ENCODE data around the gene VRK2.
A peak's percentile ranks its signal among the peaks of the same experiment; 100 is the strongest.
"Not testable (repeated sequence)": the region's sequence is repeated elsewhere in the genome, so short reads cannot be mapped to it uniquely, and the experiment has no call there.

Gene VRK2

DNA sequence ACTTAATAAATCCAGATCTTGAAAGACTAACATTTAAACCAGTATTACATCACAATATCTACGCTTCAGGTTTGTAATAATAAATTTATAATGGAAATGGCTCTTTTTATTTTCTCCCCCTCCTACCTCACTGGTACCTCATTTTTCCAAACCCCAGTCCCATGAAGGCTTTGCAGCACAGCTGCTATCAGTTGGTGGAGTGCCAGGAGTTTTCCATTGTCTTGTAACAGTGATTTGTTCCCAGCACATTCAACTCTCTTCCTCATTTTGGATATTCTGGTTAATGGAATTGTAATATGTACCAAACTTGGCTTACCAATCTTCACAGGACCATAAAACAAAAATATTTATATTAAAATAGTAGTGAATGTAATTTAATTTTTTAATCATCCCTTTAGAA, 91.2 kb downstream of the VRK2 start:
- H3K4me1 ChIP-seq (ENCODE audit: control extremely low read depth in 1 of 4, control insufficient read depth in 4 of 4, insufficient read depth in 4 of 4, low read length in 3 of 4), result no peaks in the 10 kb centered on the region
- DNase-seq, result no peak
- peaks cover 0 to 13% (median 7%) of the 10 kb centered on the region in 4 experiments for H3K36me3 ChIP-seq (ENCODE audit: control insufficient read depth in 4 of 4, insufficient read depth in 4 of 4, low read length in 3 of 4)
- H3K27me3 ChIP-seq (replicated peaks in 2 of 5; ENCODE audit: control insufficient read depth in 4 of 5, insufficient read depth in 5 of 5, low read length in 4 of 5), result no peaks in the 10 kb centered on the region
- ChIA-PET CTCF (no interaction called here), POLR2A (no interaction called here)
- H3K27ac ChIP-seq (ENCODE audit: insufficient read depth in 1 of 2, low read depth in 1 of 2, low read length in 2 of 2, poor library complexity in 1 of 2, severe bottlenecking in 2 of 2), result no peak overlapping the region
- H3K4me3 ChIP-seq (ENCODE audit: control insufficient read depth in 1 of 7, extremely low read depth in 1 of 7, insufficient read depth in 4 of 7, low read depth in 2 of 7, low read length in 6 of 7), result no peak overlapping the region
- no CpG with 5 or more reads among the region's 1 CpG for WGBS (ENCODE audit: insufficient coverage)
- no peaks in the 10 kb centered on the region for H3K9me3 ChIP-seq (ENCODE audit: control extremely low read depth in 1 of 5, control insufficient read depth in 4 of 5, insufficient read depth in 2 of 5, low read depth in 1 of 5, low read length in 4 of 5)

DNA sequence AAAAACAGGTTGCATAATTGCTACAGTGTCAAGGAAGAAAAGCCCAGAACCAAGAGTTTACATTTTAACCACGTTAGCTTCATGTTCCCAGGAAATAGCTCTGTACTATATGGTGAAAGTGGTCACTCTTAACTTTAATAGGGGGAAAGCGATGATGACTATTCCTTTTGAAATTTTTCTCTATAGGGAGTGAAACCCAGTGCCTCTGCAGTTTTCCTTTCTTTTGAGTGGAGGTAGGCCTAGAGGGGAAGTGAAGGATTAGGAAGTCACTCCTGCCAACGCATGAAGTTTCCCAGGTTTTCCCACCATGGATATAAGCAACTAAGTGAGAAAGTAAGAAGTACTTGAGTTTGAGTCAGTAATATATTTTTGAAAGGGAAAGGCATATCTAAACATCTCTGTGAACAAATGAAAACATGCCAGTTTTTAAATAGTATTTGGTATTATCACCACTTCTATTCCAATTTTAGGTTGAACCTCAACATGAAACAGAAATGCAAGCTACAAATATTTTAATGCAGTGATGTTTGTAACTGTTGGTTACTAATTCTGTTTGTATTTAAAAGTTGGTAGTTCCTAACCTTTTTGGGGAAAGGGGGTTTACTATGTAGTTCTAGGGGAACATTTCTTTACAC, 91.9 kb downstream of the VRK2 start:
- no peak overlapping the region for H3K27ac ChIP-seq (ENCODE audit: insufficient read depth in 1 of 2, low read depth in 1 of 2, low read length in 2 of 2, poor library complexity in 1 of 2, severe bottlenecking in 2 of 2)
- DNase-seq, result no peak
- 100% methylated on average over 2 of the region's 3 CpGs for WGBS (ENCODE audit: insufficient coverage)
- peaks cover 2 to 14% (median 9%) of the 10 kb centered on the region in 4 experiments for H3K36me3 ChIP-seq (ENCODE audit: control insufficient read depth in 4 of 4, insufficient read depth in 4 of 4, low read length in 3 of 4)
- H3K27me3 ChIP-seq (replicated peaks in 2 of 5; ENCODE audit: control insufficient read depth in 4 of 5, insufficient read depth in 5 of 5, low read length in 4 of 5), result no peaks in the 10 kb centered on the region
- H3K4me3 ChIP-seq (ENCODE audit: control insufficient read depth in 1 of 7, extremely low read depth in 1 of 7, insufficient read depth in 4 of 7, low read depth in 2 of 7, low read length in 6 of 7), result no peak overlapping the region
- H3K4me1 ChIP-seq (ENCODE audit: control extremely low read depth in 1 of 4, control insufficient read depth in 4 of 4, insufficient read depth in 4 of 4, low read length in 3 of 4), result no peaks in the 10 kb centered on the region
- no peaks in the 10 kb centered on the region for H3K9me3 ChIP-seq (ENCODE audit: control extremely low read depth in 1 of 5, control insufficient read depth in 4 of 5, insufficient read depth in 2 of 5, low read depth in 1 of 5, low read length in 4 of 5)
- CTCF ChIA-PET, result no interaction called here
- POLR2A ChIA-PET, result no interaction called here

DNA sequence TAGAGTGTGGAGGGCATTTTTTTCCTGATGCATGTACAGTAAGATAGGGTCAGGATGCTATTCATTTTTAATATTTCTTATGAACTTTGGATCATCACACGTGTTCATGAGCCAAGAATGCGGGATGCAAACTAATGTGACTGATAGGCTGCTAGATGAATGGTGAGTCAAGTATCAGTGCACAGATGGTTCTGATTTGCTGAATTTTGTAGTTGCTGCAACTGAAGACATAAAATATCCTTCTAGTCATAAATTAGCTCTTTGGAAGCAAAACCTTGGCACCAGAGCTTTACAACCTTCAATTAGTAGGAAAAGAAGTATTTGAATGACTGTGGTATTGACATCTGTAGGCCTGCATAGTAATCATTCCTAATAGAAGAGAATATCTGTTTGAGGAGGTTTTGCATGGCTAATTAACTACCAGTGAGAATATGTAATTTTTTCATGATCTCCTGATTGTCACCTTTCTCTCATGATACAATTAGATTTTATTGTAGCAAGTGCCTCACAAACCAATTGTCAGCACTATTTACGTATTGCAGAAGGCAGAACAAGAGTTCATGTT, 94.0 kb downstream of the VRK2 start:
- WGBS (ENCODE audit: insufficient coverage), result no CpG with 5 or more reads among the region's 3 CpGs
- no peaks in the 10 kb centered on the region for H3K9me3 ChIP-seq (ENCODE audit: control extremely low read depth in 1 of 5, control insufficient read depth in 4 of 5, insufficient read depth in 2 of 5, low read depth in 1 of 5, low read length in 4 of 5)
- H3K36me3 ChIP-seq (ENCODE audit: control insufficient read depth in 4 of 4, insufficient read depth in 4 of 4, low read length in 3 of 4), result peaks cover 3 to 13% (median 8%) of the 10 kb centered on the region in 4 experiments
- no peak for DNase-seq
- H3K27me3 ChIP-seq (replicated peaks in 2 of 5; ENCODE audit: control insufficient read depth in 4 of 5, insufficient read depth in 5 of 5, low read length in 4 of 5), result no peaks in the 10 kb centered on the region
- ChIA-PET POLR2A (no interaction called here), CTCF (no interaction called here)
- no peaks in the 10 kb centered on the region for H3K4me1 ChIP-seq (ENCODE audit: control extremely low read depth in 1 of 4, control insufficient read depth in 4 of 4, insufficient read depth in 4 of 4, low read length in 3 of 4)
- no peak overlapping the region for H3K27ac ChIP-seq (ENCODE audit: insufficient read depth in 1 of 2, low read depth in 1 of 2, low read length in 2 of 2, poor library complexity in 1 of 2, severe bottlenecking in 2 of 2)
- no peak overlapping the region for H3K4me3 ChIP-seq (ENCODE audit: control insufficient read depth in 1 of 7, extremely low read depth in 1 of 7, insufficient read depth in 4 of 7, low read depth in 2 of 7, low read length in 6 of 7)

DNA sequence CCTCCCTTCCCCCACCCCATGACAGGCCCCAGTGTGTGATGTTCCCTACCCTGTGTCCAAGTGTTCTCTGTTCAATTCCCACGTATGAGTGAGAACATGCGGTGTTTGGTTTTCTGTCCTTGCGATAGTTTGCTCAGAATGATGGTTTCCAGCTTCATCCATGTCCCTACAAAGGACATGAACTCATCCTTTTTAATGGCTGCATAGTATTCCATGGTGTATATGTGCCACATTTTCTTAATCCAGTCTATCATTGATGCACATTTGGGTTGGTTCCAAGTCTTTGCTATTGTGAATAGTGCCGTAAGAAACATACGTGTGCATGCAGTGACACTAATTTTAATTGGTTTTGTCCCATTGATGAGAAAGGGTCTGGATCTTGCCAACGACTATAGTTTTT, 99.2 kb downstream of the VRK2 start:
- peaks cover 3 to 16% (median 13%) of the 10 kb centered on the region in 4 experiments for H3K36me3 ChIP-seq (ENCODE audit: control insufficient read depth in 4 of 4, insufficient read depth in 4 of 4, low read length in 3 of 4)
- WGBS (ENCODE audit: insufficient coverage), result no CpG with 5 or more reads among the region's 6 CpGs
- H3K4me3 ChIP-seq (ENCODE audit: control insufficient read depth in 1 of 7, extremely low read depth in 1 of 7, insufficient read depth in 4 of 7, low read depth in 2 of 7, low read length in 6 of 7); H3K9me3 ChIP-seq (ENCODE audit: control extremely low read depth in 1 of 5, control insufficient read depth in 4 of 5, insufficient read depth in 2 of 5, low read depth in 1 of 5, low read length in 4 of 5); DNase-seq; H3K27ac ChIP-seq (ENCODE audit: insufficient read depth in 1 of 2, low read depth in 1 of 2, low read length in 2 of 2, poor library complexity in 1 of 2, severe bottlenecking in 2 of 2); H3K27me3 ChIP-seq (replicated peaks in 2 of 5; ENCODE audit: control insufficient read depth in 4 of 5, insufficient read depth in 5 of 5, low read length in 4 of 5); H3K4me1 ChIP-seq (ENCODE audit: control extremely low read depth in 1 of 4, control insufficient read depth in 4 of 4, insufficient read depth in 4 of 4, low read length in 3 of 4); POLR2A ChIA-PET: not testable (repeated sequence)
- CTCF ChIA-PET, result interaction anchor here (1.4 kb wide), 1 partner anchor 19 kb away, joined by 3 read pairs; no protein-coding TSS in a partner anchor

DNA sequence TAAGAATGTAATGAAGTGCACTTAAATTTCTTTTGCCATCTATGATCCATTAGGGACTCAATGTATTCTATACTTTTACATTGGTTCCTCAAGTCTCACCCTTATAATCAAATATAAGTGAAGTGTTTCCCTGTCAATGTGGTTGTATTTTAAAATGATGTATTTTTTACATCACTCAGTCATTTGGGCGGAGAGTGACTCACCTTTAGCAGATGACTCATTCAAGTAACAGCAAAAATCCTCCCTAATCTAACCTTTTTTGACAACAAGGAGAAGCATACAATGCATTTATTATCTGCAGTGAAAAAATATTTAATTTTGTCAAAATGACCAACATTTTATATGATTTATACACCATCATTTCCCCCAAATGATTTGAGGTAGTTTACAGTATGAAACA, 100.1 kb downstream of the VRK2 start:
- Histone ChIP-seq H3K36me3 (ENCODE audit: control insufficient read depth in 4 of 4, insufficient read depth in 4 of 4, low read length in 3 of 4) (peaks cover 3 to 16% (median 13%) of the 10 kb centered on the region in 4 experiments), H3K4me1 (ENCODE audit: control extremely low read depth in 1 of 4, control insufficient read depth in 4 of 4, insufficient read depth in 4 of 4, low read length in 3 of 4) (no peaks in the 10 kb centered on the region), H3K27me3 (replicated peaks in 2 of 5; ENCODE audit: control insufficient read depth in 4 of 5, insufficient read depth in 5 of 5, low read length in 4 of 5) (no peaks in the 10 kb centered on the region), H3K4me3 (ENCODE audit: control insufficient read depth in 1 of 7, extremely low read depth in 1 of 7, insufficient read depth in 4 of 7, low read depth in 2 of 7, low read length in 6 of 7) (no peak overlapping the region), H3K9me3 (ENCODE audit: control extremely low read depth in 1 of 5, control insufficient read depth in 4 of 5, insufficient read depth in 2 of 5, low read depth in 1 of 5, low read length in 4 of 5) (no peaks in the 10 kb centered on the region), H3K27ac (ENCODE audit: insufficient read depth in 1 of 2, low read depth in 1 of 2, low read length in 2 of 2, poor library complexity in 1 of 2, severe bottlenecking in 2 of 2) (no peak overlapping the region)
- peak in 1 of 3 donors; percentile 13 for DNase-seq
- ChIA-PET CTCF (no interaction called here), POLR2A (no interaction called here)
- WGBS (ENCODE audit: insufficient coverage), result no CpG with 5 or more reads among the region's 1 CpG

DNA sequence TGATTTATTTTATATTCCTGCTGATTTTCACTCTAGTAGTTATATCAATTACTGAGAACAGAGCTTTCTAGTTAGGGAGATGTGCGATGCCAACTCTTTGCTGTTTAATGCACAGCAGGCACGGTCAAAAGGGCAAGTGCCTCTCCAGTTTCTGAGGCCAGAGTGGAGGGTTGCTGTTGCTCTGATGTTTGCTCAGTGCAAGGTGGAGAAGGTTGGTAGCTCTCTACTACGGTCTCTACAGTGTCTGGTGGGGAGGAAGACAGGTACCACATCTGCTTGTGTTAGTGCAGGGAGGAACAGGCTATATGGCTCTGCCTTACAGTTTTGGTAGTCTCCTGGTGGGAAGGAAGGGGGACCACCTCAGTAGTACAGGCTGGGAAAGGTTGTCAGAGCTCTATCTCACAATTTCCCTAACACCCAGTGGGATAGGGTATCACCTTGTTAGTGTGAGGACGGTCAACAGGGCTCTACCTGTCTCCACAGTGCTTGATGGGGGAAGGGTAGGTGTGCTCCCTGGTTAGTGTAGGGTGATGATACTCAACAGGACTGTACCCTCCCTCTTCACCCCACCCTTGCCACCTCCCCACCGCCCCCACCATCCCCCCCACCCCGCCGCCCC, 108.7 kb downstream of the VRK2 start:
- POLR2A ChIA-PET, result no interaction called here
- 100% methylated on average over 3 of the region's 7 CpGs for WGBS (ENCODE audit: insufficient coverage)

DNA sequence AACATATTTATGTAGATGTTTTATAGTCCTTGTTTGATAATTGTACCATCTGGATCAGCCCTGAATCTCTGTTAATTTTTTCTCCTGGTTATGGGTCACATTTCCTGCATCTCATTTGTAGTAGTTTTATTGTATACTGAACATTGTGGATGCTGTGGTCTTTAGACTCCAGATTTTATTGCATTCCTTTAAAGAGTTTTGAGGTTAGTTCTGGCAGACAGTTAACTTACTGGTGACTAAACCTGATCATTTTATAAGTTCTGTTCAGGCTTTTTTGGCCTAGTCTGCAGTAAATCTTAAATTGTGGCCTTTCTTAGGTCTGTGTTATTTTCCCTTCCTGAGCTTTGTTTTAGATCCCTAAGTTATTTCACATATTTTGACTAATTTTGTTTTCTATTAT, 110.2 kb downstream of the VRK2 start:
- H3K4me3 ChIP-seq (ENCODE audit: control insufficient read depth in 1 of 7, extremely low read depth in 1 of 7, insufficient read depth in 4 of 7, low read depth in 2 of 7, low read length in 6 of 7), result no peak overlapping the region
- H3K9me3 ChIP-seq (ENCODE audit: control extremely low read depth in 1 of 5, control insufficient read depth in 4 of 5, insufficient read depth in 2 of 5, low read depth in 1 of 5, low read length in 4 of 5), result peaks cover 0 to 2% (median 0%) of the 10 kb centered on the region in 5 experiments
- peaks cover 19 to 54% (median 36%) of the 10 kb centered on the region in 4 experiments for H3K36me3 ChIP-seq (ENCODE audit: control insufficient read depth in 4 of 4, insufficient read depth in 4 of 4, low read length in 3 of 4)
- no peak overlapping the region for H3K27ac ChIP-seq (ENCODE audit: insufficient read depth in 1 of 2, low read depth in 1 of 2, low read length in 2 of 2, poor library complexity in 1 of 2, severe bottlenecking in 2 of 2)
- ChIA-PET POLR2A (interaction anchor here (0.5 kb wide), 1 partner anchor 823 kb away, joined by 3 read pairs; no protein-coding TSS in a partner anchor), CTCF (no interaction called here)
- H3K27me3 ChIP-seq (replicated peaks in 2 of 5; ENCODE audit: control insufficient read depth in 4 of 5, insufficient read depth in 5 of 5, low read length in 4 of 5), result no peaks in the 10 kb centered on the region
- no peaks in the 10 kb centered on the region for H3K4me1 ChIP-seq (ENCODE audit: control extremely low read depth in 1 of 4, control insufficient read depth in 4 of 4, insufficient read depth in 4 of 4, low read length in 3 of 4)
- DNase-seq, result no peak

More for the DNA sequence above, 108.7 kb downstream of the VRK2 start:
- peaks cover 12 to 44% (median 26%) of the 10 kb centered on the region in 4 experiments for H3K36me3 ChIP-seq (ENCODE audit: control insufficient read depth in 4 of 4, insufficient read depth in 4 of 4, low read length in 3 of 4)
- no peaks in the 10 kb centered on the region for H3K27me3 ChIP-seq (replicated peaks in 2 of 5; ENCODE audit: control insufficient read depth in 4 of 5, insufficient read depth in 5 of 5, low read length in 4 of 5)
- no peak overlapping the region for H3K4me3 ChIP-seq (ENCODE audit: control insufficient read depth in 1 of 7, extremely low read depth in 1 of 7, insufficient read depth in 4 of 7, low read depth in 2 of 7, low read length in 6 of 7)
- no peak for DNase-seq
- H3K9me3 ChIP-seq (ENCODE audit: control extremely low read depth in 1 of 5, control insufficient read depth in 4 of 5, insufficient read depth in 2 of 5, low read depth in 1 of 5, low read length in 4 of 5), result peaks cover 0 to 2% (median 0%) of the 10 kb centered on the region in 5 experiments
- no peak overlapping the region for H3K27ac ChIP-seq (ENCODE audit: insufficient read depth in 1 of 2, low read depth in 1 of 2, low read length in 2 of 2, poor library complexity in 1 of 2, severe bottlenecking in 2 of 2)
- CTCF ChIA-PET, result interaction anchor here (1.6 kb wide), 1 partner anchor 10 kb away, joined by 4 read pairs; no protein-coding TSS in a partner anchor
- no peaks in the 10 kb centered on the region for H3K4me1 ChIP-seq (ENCODE audit: control extremely low read depth in 1 of 4, control insufficient read depth in 4 of 4, insufficient read depth in 4 of 4, low read length in 3 of 4)

All from common myeloid progenitor, CD34-positive (primary cell).